ENCODE measurements around the gene HECA.

The HECA gene

GRCh38 chr6:139129284-139129683 is 5.6 kb upstream of the HECA start:
- Histone ChIP-seq H3K9me2 (replicated peaks; ENCODE audit: insufficient read depth, low read length) (no peaks in the 10 kb centered on the region), H3K36me3 (ENCODE audit: low read length) (no peaks in the 10 kb centered on the region), H3K79me2 (ENCODE audit: insufficient read depth, low read length) (no peaks in the 10 kb centered on the region), H3K9ac (ENCODE audit: low read length) (no peak overlapping the region), H3K9me3 (ENCODE audit: insufficient read depth, low read length) (no peaks in the 10 kb centered on the region), H3K4me3 (ENCODE audit: insufficient read depth, low read length, poor library complexity, severe bottlenecking) (no peak overlapping the region), H2AFZ (ENCODE audit: low read depth, low read length, severe bottlenecking) (no peak overlapping the region), H4K20me1 (ENCODE audit: low read depth, low read length) (no peaks in the 10 kb centered on the region), H3K4me2 (ENCODE audit: low read depth, low read length, poor library complexity, severe bottlenecking) (no peak overlapping the region), H3K27me3 (ENCODE audit: low read length) (no peaks in the 10 kb centered on the region), H3F3A (ENCODE audit: insufficient read depth) (peaks cover 8% of the 10 kb centered on the region; the same call in 1 of the 2 replicates), H3K27ac (ENCODE audit: low read depth, low read length) (no peak overlapping the region)
- TF ChIP-seq EZH2phosphoT487 (conservative IDR thresholded peaks at IDR 0.05; ENCODE audit: low read length) (no peak), CTCF (IDR thresholded peaks at IDR 0.05; ENCODE audit: insufficient read depth, low read length, poor library complexity, severe bottlenecking) (no peak)

- H3K36me3 ChIP-seq (ENCODE audit: low read length) = no peaks in the 10 kb centered on the region
- no peaks in the 10 kb centered on the region for H4K20me1 ChIP-seq (ENCODE audit: low read depth, low read length)
- H2AFZ ChIP-seq (ENCODE audit: low read depth, low read length, severe bottlenecking) = no peak overlapping the region
- no peak overlapping the region for H3K27ac ChIP-seq (ENCODE audit: low read depth, low read length)
- no peaks in the 10 kb centered on the region for H3K9me3 ChIP-seq (ENCODE audit: insufficient read depth, low read length)
- no peaks in the 10 kb centered on the region for H3K9me2 ChIP-seq (replicated peaks; ENCODE audit: insufficient read depth, low read length)
- no peaks in the 10 kb centered on the region for H3K27me3 ChIP-seq (ENCODE audit: low read length)
- H3F3A ChIP-seq (ENCODE audit: insufficient read depth) = peaks cover 12% of the 10 kb centered on the region; the same call in 1 of the 2 replicates
- H3K79me2 ChIP-seq (ENCODE audit: insufficient read depth, low read length) = peaks cover 7% of the 10 kb centered on the region; the same call in 1 of the 2 replicates
- H3K9ac ChIP-seq (ENCODE audit: low read length) = no peak overlapping the region
- H3K4me2 ChIP-seq (ENCODE audit: low read depth, low read length, poor library complexity, severe bottlenecking) = peak overlapping the region; percentile 10
- H3K4me3 ChIP-seq (ENCODE audit: insufficient read depth, low read length, poor library complexity, severe bottlenecking) = no peak overlapping the region
- TF ChIP-seq EZH2phosphoT487 (conservative IDR thresholded peaks at IDR 0.05; ENCODE audit: low read length) = no peak
- TF ChIP-seq CTCF (IDR thresholded peaks at IDR 0.05; ENCODE audit: insufficient read depth, low read length, poor library complexity, severe bottlenecking) = no peak
Measured at GRCh38 chr6:139131736-139132280, 3.1 kb upstream of the HECA start.

GRCh38 chr6:139133262-139134063 is 1.4 kb upstream of the HECA start:
- H3K27me3 ChIP-seq (ENCODE audit: low read length) = no peaks in the 10 kb centered on the region
- H2AFZ ChIP-seq (ENCODE audit: low read depth, low read length, severe bottlenecking) = peak overlapping the region; percentile 27
- peaks cover 12% of the 10 kb centered on the region; the same call in 1 of the 2 replicates for H3F3A ChIP-seq (ENCODE audit: insufficient read depth)
- H3K9ac ChIP-seq (ENCODE audit: low read length) = no peak overlapping the region
- peak overlapping the region; percentile 33 for H3K4me2 ChIP-seq (ENCODE audit: low read depth, low read length, poor library complexity, severe bottlenecking)
- H4K20me1 ChIP-seq (ENCODE audit: low read depth, low read length) = no peaks in the 10 kb centered on the region
- no peaks in the 10 kb centered on the region for H3K9me3 ChIP-seq (ENCODE audit: insufficient read depth, low read length)
- H3K79me2 ChIP-seq (ENCODE audit: insufficient read depth, low read length) = peaks cover 24% of the 10 kb centered on the region
- H3K27ac ChIP-seq (ENCODE audit: low read depth, low read length) = peak overlapping the region; percentile 5; the same call in 1 of the 2 replicates
- no peaks in the 10 kb centered on the region for H3K9me2 ChIP-seq (replicated peaks; ENCODE audit: insufficient read depth, low read length)
- no peak overlapping the region for H3K4me3 ChIP-seq (ENCODE audit: insufficient read depth, low read length, poor library complexity, severe bottlenecking)
- no peak for TF ChIP-seq CTCF (IDR thresholded peaks at IDR 0.05; ENCODE audit: insufficient read depth, low read length, poor library complexity, severe bottlenecking)
- TF ChIP-seq EZH2phosphoT487 (conservative IDR thresholded peaks at IDR 0.05; ENCODE audit: low read length) = no peak
- H3K36me3 ChIP-seq (ENCODE audit: low read length) = no peaks in the 10 kb centered on the region; the same call in 1 of the 2 replicates
